Measurements from ENCODE around the gene PSME2.

- TF ChIP-seq PRDM4 (tag by site-specific recombination; IDR thresholded peaks at IDR 0.05) (no peak), ZNF701 (tag by site-specific recombination; IDR thresholded peaks at IDR 0.05) (no peak), ZNF274 (IDR thresholded peaks at IDR 0.05; ENCODE audit: low read length) (no peak), ZNF274 (tag by site-specific recombination; IDR thresholded peaks at IDR 0.05; ENCODE audit: borderline replicate concordance) (no peak), ZNF521 (tag by site-specific recombination; IDR thresholded peaks at IDR 0.05) (no peak), ZFP69B (tag by site-specific recombination; IDR thresholded peaks at IDR 0.05) (no peak), HOXA7 (CRISPR knock-in tag; IDR thresholded peaks at IDR 0.05; ENCODE audit: borderline replicate concordance) (no peak)
- TF ChIP-seq, protein P1, sequence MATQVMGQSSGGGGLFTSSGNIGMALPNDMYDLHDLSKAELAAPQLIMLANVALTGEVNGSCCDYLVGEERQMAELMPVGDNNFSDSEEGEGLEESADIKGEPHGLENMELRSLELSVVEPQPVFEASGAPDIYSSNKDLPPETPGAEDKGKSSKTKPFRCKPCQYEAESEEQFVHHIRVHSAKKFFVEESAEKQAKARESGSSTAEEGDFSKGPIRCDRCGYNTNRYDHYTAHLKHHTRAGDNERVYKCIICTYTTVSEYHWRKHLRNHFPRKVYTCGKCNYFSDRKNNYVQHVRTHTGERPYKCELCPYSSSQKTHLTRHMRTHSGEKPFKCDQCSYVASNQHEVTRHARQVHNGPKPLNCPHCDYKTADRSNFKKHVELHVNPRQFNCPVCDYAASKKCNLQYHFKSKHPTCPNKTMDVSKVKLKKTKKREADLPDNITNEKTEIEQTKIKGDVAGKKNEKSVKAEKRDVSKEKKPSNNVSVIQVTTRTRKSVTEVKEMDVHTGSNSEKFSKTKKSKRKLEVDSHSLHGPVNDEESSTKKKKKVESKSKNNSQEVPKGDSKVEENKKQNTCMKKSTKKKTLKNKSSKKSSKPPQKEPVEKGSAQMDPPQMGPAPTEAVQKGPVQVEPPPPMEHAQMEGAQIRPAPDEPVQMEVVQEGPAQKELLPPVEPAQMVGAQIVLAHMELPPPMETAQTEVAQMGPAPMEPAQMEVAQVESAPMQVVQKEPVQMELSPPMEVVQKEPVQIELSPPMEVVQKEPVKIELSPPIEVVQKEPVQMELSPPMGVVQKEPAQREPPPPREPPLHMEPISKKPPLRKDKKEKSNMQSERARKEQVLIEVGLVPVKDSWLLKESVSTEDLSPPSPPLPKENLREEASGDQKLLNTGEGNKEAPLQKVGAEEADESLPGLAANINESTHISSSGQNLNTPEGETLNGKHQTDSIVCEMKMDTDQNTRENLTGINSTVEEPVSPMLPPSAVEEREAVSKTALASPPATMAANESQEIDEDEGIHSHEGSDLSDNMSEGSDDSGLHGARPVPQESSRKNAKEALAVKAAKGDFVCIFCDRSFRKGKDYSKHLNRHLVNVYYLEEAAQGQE (tag by site-specific recombination; IDR thresholded peaks at IDR 0.05) = no peak
- TF ChIP-seq, protein P2, sequence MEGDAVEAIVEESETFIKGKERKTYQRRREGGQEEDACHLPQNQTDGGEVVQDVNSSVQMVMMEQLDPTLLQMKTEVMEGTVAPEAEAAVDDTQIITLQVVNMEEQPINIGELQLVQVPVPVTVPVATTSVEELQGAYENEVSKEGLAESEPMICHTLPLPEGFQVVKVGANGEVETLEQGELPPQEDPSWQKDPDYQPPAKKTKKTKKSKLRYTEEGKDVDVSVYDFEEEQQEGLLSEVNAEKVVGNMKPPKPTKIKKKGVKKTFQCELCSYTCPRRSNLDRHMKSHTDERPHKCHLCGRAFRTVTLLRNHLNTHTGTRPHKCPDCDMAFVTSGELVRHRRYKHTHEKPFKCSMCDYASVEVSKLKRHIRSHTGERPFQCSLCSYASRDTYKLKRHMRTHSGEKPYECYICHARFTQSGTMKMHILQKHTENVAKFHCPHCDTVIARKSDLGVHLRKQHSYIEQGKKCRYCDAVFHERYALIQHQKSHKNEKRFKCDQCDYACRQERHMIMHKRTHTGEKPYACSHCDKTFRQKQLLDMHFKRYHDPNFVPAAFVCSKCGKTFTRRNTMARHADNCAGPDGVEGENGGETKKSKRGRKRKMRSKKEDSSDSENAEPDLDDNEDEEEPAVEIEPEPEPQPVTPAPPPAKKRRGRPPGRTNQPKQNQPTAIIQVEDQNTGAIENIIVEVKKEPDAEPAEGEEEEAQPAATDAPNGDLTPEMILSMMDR (tag by site-specific recombination; IDR thresholded peaks at IDR 0.05) = no peak
These were observed 39.3 kb upstream of the PSME2 start for GRCh38 chr14:24185741-24186140.
